Activated CD4-positive, alpha-beta T cell treated with anti-CD3 and anti-CD28 coated beads, Interleukin-2, amount 50 U/mL, for 48 hours (primary cell): Measurements from ENCODE around the gene KRTAP19-3.

Source experiments
- DNase-seq, 2 experiments: peaks; one replicate each; pipeline ENCODE4 v3.0.0-alpha.2; 2020

The KRTAP19-3 gene

GRCh38 chr21:30491963-30492428 is at the start of gene KRTAP19-3:
Gene KRTAP19-3, minus strand, starts transcription at chr21:30492013. Its CDS starts 56 bp downstream, at chr21:30491957.
- no peak for DNase-seq

DNA sequence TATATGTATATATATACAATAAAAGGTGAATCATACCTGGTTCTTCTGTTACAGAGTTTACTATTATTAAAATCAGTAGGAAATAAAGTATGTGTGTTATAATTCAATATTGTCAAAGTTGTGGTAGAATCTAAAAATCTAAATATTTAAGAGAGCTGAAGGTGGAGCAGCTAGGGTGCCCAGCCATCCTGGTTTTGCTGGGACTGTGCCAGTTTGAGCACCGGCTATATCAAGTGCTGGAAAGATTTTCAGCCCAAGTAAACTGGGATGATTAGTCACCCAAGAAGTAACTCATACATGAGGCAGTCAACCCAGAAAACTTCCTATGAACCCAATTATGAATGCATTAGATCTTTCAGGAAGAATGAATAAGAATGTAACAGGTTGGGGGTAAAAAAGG is 27.1 kb upstream of the KRTAP19-3 start:
- DNase-seq = no peak

DNA sequence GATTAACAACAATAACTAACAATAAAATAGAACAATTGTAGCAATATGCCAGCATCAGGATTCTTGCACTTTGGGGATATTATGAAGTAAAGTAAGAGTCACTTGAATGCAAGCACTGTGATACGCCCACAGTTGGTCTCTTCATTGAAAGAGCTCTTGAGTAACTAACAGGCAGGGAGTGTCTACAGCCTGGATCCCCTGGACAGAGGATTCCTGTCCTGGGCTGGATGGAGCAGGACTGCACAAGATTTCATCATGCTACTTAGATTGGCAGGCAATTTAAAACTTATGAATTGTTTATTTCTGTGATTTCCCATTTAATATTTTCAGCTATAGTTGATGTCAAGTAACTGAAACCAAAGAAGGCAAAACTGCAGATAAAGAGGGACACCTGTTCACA is 23.9 kb upstream of the KRTAP19-3 start:
- no peak for DNase-seq

DNA sequence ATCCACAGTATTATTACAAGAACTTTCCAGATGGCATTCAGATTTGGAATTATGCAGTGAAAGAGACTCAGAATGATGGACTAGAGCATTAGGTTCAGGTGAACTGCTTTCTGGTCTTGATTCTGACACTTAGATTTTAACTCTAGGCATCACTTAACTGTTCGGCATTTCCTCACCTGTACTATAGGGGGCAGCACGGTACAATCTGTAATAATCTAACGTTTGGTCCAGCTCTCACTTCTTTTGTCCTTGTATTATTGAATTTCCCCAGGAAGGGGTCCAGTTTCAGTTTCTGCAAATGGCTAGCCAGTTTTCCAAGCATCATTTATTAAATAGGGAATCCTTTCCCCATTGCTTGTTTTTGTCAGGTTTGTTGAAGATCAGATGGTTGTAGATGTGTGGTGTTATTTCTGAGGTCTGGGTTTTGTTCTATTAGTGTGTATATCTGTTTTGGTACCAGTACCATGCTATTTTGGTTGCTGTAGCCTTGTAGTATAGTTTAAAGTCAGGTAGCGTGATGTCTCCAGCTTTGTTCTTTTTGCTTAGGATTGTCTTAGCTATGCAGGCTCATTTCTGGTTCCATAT is 13.9 kb upstream of the KRTAP19-3 start:
- DNase-seq = peak in 1 of 2 experiments; percentile 3

- no peak for DNase-seq
Observed at GRCh38 chr21:30502041-30502440, 10.2 kb upstream of the KRTAP19-3 start, which contains the start of gene KRTAP19-5. Gene KRTAP19-5, minus strand, starts transcription at chr21:30502141. Its CDS starts 51 bp downstream, at chr21:30502090.

DNA sequence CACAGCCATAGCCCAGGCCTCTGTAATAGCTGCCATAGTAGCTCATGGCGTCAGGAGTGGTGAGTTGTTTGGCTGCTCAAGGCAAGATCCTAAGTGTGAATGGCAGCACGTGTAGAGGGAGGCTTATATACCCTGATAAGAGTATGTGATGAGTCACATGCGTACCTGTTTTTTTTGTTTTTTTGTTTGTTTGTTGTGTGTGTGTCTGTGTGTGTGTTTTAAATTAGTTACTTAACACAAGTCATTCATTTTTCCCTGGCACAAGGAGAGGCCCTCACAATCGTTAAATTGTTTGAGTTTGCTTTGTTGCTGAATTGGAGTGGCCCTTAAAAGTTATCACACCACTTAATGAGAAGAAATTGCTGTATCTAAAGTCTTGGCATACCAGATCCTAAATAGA is 5.3 kb upstream of the KRTAP19-3 start, which contains the start of gene KRTAP19-4:
Gene KRTAP19-4 (minus strand): TSS at position 101 of the 400 bp plus-strand sequence. CDS start 55 bp downstream, at position 46.
- DNase-seq = no peak

- no peak for DNase-seq
Observed at GRCh38 chr21:30487336-30487735, 4.5 kb downstream of the KRTAP19-3 start, which contains the start of gene KRTAP19-2. Gene KRTAP19-2, minus strand, starts transcription at chr21:30487436. Its CDS starts 88 bp downstream, at chr21:30487348.

DNA sequence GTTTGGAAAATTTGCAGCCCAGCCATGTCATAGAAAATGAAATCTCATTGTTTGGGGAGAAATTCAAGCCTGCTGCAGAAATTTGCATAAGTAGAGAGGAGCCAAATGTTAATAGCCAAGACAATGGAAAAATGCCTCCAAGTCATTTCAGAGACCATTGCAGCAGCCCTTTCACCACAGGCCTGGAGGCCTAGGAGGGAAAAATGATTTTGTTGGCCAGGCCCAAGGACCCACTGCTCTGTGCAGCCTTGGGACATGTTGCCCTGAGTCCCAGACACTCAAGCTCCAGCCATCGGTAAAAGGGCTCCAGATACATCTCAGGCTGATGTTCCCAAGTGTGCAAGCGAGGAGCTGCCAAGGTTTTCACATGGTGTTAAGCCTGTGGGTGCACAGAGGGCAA is 5.6 kb downstream of the KRTAP19-3 start:
- DNase-seq = no peak

DNA sequence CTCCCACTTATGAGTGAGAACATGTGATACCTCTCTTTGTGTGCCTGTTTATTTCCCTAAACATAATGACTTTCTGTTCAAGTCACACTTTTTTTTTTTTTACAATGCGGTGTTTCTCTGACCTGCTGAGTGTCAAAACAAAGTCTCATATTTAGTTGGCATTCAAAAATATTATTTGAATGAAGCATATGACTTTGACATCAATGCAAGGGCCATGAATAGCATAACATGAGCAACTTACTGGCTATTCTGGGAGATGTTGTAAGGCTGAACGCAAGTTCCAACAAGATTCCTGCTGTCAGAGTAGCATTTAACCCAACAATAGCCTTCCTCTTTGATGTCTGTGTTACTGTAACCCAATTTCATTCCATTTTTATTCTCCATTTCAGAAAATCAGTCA is 9.7 kb downstream of the KRTAP19-3 start:
- DNase-seq = no peak

GRCh38 chr21:30480145-30480544 is 11.7 kb downstream of the KRTAP19-3 start, which contains the start of gene KRTAP19-1:
Gene KRTAP19-1, minus strand, starts transcription at chr21:30480367. Its CDS starts 50 bp downstream, at chr21:30480317.
- DNase-seq = no peak

DNA sequence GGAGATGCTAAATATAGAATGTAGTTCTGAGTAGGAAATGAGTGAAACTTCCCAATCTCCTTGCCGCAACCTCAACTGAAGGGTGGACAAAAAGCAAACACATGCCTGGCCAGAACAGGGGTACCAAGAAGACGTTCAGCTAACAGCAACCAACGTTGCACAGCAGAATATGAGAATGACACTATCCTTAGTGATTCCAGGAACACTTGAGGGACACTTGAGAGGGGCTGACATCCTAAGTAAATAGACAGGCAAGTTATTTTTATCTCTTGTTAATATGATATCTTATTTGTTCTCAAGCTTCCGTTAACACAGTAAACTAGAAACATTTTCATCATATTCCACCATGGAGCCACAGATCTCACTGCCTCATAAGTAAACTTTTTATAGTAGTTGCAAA is 12.6 kb downstream of the KRTAP19-3 start:
- no peak for DNase-seq

DNA sequence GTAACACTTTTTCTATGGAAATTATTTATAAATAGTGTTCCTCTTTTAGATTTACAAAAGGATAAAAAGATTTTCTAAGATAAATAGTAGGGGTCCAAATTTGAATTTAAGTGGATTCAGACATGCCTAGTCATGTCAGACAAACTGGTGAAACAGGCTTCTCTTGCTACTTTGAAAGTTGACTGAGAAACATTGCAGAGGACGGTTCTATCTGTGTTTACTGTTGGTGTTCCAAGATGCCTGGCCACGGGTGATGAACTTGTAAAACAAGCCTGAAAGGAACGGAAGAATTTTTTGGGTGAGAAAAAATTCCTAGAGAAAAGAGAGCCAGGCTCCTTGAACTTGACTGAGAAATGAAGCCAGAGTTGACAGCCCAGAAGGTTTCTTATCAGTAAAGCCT is 13.8 kb downstream of the KRTAP19-3 start:
- no peak for DNase-seq

GRCh38 chr21:30468900-30469714 is 22.7 kb downstream of the KRTAP19-3 start:
- DNase-seq = no peak

GRCh38 chr21:30463713-30464112 is 28.1 kb downstream of the KRTAP19-3 start:
- no peak for DNase-seq

DNA sequence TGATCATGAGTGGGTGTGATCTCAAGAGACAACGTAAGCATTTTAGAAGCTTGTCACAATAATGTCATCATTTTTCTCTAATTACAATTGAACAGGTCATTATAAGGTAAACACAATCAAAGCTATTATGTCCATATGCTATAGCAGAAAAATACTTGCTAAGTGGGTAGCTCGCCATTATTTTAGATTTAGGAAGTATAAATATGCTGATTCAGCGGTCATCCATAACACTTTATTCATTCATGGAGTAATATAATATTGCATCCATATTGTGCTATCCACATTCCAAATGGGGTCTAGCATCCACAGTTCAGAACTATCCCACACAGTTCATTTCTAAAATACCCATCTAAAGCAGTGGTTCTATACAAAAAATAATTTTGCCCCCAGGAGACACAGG is 43.3 kb downstream of the KRTAP19-3 start:
- no peak for DNase-seq

GRCh38 chr21:30447056-30447455 is 44.8 kb downstream of the KRTAP19-3 start:
- DNase-seq = no peak

- no peak for DNase-seq
Observed at GRCh38 chr21:30444204-30444603, 47.6 kb downstream of the KRTAP19-3 start.

- DNase-seq = no peak
Observed at GRCh38 chr21:30443226-30443625, 48.6 kb downstream of the KRTAP19-3 start.
